Iris pigment epithelial cell (primary cell): ENCODE data around the gene SLC10A7.
A peak's percentile ranks its signal among the peaks of the same experiment; 100 is the strongest.

ENCODE experiments used
- DNase-seq: peaks from one replicate; pipeline ENCODE4 v3.0.0-alpha.2; 2011; ENCODE audit warnings: low read depth

Gene SLC10A7

DNA sequence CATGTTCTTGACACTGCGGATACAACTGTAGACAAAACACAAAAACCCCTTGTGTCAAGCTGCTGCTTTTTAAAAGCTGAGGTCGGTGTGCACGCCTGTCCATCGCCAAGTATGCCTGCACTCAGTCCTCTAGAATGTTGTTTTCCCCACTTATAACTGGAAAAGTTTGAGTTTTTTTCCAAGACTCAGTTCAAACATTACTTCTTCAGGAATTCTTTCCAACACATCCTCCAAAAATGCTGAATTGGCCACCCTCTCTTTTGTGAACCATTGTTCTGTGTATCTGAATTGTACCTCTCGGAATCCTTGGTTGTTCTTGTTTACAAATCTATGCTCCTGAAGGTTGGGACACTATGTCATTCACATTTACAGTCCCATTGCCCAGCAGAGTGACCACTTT, 212.8 kb downstream of the SLC10A7 start:
- no peak for DNase-seq

DNA sequence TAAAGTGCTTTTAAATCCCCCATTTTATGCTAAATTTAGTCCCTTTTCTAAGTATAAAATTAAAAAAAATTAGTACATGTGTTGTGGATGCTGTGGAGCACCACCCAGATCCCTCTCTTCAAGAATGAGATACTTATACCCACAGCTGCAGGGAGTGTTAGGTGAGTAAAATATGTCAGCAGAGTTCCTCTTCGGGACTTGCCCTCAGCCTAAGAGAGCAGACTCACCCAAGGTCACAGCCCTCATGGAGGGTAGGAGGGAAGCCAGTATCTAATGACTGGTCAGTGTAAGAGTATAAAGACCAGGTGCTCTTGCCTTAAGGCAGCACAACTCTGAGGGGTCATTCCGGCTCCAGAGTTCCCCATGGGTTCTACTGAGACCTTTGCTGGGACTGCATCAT, 218.9 kb downstream of the SLC10A7 start:
- DNase-seq: no peak

DNA sequence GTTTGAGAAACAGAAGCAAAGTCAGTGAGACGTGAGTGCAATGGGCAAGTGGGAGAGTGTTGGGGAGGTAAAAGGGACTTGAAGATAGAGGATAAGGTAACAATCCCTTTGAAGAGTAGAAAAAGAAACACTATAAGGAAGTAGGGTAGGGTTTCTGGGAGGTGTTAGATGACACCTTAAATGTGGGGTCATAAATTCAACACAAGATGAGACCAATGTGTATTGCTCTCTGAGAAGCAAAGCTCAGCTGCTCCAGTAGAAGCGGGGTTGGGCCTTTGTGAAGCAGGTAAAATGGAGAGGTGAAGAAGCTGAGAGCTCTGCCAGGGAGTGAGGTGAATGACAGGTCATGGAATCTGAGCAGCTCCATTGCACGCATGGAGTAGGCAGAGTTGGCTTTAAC, 222.1 kb downstream of the SLC10A7 start:
- no peak for DNase-seq

DNA sequence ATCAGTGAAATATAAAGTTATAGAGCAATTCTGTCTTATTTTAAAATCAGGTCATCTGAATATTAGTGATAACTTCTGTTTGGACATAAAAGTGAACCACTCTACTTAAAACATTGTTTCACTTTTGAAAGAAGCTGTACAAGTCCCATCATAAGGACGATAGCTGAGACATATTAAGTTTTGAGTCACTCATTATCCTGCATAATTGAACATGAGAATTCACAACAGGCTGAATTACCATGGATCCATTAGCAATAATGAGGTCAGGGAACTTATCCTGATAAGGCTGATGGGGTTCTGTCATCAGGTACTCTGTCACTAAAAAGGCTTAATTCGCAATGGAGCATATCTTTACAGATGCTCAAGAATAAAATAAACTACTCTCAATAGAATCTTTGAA, 227.0 kb downstream of the SLC10A7 start:
- no peak for DNase-seq

DNA sequence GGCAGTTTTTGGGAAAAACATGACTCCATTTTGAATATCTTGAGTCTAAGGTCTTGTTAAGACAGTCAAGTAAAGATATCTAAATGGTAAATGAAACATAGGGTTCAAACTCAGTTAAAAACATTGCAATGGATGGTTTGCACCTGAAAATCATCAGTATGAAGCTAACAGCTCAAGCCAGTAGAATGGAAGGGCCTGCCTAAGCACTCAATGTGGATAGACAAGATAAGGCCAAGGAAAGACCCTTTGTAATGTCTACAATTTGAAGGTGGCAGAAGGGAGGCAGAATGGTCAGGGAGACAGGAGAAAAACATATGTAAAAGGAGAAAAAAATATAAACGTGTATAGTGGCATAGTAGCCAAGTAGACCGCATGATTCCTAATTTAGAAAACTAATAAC, 229.2 kb downstream of the SLC10A7 start:
- no peak for DNase-seq

DNA sequence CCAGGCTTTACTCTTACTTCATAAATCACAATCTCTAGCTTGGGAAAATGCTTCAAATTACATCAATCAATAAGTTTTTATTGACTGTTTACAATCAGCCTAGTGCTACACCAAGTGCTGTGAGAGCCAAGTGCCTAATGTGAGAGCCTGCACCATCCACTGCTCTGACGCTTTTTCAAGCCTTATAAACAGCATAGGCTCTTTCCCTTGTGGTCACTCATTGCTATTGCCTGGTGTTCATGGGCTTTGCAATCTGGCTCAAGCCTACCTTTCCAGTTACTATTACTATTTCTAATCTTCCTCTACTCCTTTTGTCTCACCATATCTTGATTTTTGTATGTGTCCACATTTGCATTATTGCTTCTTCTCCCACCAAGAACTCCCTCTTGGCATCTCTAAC, 230.4 kb downstream of the SLC10A7 start:
- DNase-seq: no peak

DNA sequence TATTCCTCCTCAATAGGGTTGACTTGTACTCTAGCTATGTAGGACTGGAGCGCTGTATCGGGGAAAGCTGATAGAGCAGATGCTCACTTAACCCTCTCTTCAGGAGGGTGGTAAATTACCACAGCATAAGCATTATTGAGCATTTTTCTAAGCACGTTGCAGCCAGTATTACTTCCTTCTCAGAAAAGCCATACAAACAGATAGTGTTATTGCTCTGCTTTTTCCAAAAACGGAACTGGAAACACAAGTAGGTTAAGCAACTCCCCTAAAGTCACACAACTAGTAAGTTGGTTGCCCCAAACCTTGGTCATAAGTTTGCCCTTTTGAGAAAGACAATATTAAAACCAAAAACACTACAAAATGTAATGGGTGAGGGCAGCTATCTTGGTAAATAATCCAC, 233.5 kb downstream of the SLC10A7 start:
- DNase-seq: no peak

DNA sequence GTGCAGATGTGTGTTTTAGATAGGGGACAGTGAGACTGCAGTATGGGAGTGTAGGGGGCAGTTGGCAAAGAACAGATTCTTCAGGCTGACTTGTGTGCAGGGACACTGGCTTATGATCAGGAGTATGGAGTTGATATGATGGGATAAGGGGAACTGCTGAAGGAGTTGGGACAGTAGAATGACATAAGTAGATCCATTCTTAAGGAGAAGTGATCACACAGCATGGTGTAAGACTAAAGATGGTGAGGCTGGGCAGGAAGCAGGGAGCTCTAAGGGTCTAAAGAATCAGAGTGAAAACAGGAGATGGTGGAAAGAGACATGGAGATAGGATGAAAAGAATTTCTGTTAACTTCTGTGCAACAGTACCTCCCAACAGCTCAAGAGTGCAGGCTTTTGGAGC, 236.7 kb downstream of the SLC10A7 start:
- no peak for DNase-seq

DNA sequence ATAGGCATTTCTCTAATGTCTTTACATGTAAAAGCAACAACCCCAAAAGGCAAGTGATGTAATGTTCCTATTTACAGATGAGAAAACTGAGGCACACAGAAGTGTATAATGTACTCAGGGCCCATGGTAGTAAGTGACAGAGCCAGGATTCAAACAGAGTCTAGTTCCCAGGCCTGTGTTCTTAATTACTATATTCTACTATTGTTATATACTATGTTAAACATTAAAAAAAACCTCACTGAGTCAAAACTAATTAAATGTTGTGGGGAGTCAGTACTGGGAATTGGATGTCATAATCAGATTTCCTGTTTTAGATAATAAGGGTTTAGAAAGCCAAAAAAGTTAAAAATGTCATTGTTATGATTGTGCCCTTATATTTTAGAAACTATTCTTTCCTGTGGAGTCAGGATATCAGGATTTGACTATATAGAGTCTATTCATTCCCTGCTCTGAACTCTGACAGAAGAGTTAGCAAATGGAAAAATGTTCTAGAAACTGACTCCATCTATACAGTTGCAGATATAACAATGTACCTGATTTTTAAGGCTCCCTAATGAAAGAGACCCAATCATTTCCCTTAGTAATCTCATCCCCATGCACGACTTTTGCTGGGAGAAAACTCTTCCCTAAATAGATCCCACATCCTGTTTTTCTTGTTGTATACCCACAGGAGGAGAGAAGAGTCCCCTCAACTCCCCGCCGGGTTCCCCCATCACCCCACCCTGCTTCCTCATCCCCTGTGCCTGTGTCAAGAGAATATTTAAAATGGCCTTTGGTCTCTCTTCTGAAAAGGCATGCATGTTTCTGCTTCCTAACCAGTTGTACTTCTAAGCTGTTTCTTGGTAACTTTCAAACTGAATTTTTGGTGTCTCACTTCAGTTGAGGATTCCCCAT, 237.7 kb downstream of the SLC10A7 start:
- DNase-seq: no peak

DNA sequence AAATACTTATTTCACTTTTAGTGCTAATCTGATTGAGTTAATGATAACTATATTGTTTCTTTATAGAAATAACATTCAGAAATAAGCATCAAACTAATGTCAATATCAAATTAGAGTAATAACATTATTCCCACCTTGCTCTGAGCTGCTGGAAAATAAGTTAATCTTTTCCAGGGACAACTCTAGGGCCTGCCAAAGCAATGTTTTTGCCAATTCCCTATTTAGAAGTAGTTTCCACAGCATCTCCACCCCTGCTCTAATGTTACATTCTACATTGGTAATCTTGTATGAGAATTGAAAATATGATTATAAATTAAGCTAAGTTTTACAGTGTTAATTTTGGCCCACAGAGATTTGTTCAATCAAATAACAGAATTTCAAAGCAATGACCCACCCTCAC, 239.1 kb downstream of the SLC10A7 start:
- no peak for DNase-seq

DNA sequence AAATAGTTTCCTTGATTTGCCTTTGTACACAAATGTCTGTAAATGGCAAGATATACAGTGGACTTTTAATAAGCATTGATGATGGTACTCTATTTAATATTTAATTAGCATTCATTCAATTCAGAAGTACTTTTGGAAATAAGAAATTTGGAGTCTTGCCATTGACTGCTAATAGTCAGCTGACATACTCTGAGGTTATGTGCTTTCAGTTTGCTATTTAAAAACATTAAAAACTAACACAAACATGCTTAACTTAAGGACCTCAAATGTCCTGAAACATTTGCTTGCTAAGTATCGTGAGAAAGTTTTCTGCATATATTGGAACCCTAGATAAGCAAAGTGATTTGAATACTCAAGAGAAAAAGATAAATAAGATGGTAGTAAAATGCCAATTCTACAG, 242.8 kb downstream of the SLC10A7 start:
- peak; percentile 27 for DNase-seq

DNA sequence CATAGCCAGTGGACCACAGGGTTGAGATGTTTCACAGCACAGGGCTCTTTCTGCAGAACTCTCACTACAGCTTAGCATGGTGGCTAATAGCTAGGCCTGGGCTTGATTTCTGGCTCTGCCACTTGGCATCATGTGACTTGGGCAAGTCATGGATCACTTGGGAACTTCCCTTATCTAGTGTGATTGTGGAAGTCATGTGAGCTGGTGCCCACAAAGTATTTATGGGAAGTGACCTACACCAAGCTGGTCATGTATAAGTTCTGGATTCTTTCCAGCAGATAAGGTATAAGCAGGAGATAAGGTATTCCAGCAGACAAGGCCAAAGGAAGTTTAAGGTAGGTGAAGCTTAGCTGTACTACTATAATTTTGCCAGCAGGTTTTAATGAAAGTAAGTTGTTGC, 246.4 kb downstream of the SLC10A7 start:
- DNase-seq: no peak

DNA sequence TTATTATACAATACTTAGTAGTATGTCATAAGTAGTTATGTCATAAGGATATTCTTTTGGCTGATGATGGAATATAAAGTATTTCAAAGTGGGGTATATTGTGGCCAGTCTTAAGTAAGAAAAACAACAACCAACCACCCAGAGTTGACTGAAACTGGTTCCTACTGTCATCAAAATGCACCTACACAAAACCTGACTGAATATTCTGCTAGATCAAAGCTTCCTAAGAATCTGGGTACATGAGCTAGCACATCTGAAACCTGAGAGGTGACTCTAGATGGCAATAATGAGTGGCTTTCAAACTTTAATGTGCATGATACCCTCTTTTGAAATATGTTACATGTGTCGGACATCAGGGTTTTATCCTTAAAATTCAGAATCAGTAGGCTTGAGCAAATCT, 247.0 kb downstream of the SLC10A7 start:
- no peak for DNase-seq

DNA sequence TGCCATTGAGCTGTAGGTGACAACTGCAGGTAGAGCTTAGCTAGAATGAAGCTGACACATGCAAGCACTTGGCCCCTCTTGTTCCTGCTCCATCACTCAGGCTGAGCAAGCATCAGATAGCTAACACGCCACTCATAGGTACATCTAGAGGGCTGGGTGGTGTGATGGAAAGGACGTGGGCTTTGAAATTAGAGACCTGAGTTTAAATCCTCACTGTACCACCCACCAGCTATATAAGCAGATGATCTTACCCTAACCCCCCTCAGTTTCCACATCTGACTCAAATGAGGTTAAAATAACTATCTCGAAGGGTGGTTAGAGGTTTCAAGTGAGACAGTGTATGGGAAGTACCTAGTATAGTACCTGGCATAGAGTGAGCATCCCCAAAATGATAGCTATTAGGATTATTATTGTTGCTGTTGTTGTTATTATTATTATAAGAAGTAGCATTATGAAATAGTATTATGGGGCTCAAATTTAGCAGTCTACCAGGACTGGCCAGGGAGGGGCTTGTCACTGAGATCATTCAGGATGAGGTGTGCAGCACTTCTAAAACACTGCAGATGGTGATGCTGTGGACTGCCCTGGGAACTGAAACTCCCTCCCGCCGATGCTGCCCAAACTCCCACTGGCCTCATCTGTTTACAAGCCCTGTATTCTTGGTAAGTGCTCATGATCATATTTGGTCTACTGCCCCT, 248.4 kb downstream of the SLC10A7 start:
- no peak for DNase-seq

DNA sequence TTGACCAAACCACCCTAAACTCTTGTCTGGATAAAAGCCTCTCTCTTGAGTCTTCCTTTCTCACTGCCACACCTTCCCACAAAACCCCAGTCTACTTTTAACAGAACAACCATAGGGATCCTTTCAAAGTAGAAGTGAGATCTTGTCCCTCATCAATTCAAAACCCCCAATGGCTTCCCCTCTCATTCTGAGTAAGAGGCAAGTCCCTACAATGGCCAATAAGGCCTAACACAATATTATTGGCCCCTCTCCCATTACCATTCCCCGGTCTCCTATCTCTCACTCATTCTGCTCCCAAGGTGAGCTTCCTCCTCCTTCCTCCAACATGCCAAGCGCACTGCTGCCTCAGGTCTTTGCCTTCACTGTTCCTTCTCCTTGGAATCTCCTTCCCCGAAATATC, 250.3 kb downstream of the SLC10A7 start:
- DNase-seq: no peak

DNA sequence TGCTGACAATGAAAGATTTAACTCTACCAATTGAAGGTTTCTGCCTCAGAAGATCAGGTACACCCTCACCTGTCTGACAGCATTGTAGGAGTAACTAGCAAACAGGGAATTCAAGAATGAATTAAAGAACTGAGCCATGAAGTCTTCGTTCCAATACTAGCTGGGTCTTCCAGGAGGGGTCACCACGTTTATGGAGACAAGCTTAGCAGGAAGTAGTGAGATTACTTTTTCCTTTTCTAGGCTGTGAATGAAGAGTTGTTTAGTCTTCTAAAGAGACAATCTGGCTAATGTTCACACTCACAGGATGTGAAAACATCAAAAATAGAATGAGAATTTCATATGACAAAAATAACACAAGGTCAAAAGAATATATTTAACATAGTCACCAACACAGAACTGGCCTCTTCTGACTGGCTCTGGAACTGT, 252.5 kb downstream of the SLC10A7 start:
- no peak for DNase-seq

DNA sequence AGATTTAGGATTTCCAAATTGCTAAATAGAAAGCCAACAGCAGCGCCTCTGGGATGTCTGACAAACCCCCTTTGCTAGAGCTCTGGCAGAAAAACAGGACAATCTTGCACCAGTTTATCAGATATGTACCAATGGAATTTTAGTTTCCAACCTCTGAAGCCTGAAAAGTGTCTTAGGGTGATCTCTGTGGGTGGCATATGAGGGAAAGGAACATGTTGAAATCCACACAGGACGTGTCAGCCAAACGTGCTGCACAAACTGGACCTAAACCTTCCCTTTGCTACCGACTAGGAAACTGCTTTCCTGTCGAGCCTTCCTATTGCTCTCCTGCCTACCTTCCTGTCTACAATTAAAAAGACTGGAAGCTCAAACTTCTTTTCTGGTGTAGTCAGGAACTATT, 253.9 kb downstream of the SLC10A7 start:
- DNase-seq: no peak

DNA sequence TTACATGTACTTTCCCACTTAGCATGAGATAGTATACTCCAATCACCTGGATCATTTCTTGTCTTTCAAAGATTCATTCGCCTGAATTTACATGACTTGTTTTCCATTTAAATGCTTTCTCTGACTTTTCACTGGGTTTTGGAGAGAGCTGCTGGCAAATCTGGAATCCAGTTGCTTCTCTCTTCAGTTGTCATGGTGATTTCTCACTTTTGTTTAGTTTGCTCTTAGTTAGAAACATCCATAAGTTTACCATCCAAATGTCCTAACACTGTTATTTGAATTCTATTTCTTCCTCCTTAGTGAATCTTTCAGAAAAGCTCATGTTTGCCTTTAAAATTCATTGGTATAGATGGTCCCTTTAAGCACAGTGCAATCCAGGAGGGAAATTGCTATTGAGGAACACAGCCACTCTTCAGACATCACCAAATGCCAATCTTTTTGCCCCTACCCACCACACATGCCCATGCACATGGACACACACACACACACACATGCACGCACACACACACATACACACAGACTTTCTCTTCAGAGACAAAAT, 255.7 kb downstream of the SLC10A7 start:
- no peak for DNase-seq

DNA sequence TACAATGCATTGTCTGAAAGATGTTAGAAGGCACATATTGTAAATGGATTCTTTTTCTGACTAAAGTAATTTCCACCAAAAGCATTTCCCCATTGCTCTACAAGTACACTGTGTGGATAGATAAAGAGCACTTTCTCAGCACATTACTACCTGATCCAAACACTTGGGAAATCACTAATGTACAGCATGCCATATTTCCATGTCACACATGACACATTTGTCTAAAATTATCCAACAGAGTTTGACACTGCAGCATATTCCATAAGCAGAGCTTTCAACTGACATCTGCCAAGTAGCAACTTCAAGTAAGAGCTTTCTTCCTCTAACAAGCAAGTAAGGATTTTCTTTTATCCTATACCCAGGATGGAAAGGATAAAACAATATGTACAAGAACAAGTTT, 257.9 kb downstream of the SLC10A7 start:
- no peak for DNase-seq

DNA sequence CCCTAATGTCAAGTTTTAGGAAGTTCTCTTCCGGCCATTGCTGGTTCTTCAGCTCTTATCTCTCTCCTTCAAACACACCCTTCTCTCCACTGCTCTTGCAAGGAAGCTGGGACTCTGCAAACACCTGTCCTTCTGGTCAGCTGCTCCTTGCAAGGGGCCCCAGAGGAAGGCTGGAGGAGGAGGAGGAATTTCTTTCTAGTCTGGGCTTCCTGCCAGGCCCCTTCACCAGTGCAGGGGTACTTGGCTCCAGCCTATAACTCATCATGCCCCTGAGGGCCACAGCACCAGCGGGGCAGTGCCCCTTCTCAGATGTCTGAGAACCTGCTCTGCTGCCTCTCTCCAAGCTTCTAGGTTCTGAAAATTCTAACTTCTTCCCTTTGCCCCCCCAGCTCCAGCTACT, 260.7 kb downstream of the SLC10A7 start:
- no peak for DNase-seq

DNA sequence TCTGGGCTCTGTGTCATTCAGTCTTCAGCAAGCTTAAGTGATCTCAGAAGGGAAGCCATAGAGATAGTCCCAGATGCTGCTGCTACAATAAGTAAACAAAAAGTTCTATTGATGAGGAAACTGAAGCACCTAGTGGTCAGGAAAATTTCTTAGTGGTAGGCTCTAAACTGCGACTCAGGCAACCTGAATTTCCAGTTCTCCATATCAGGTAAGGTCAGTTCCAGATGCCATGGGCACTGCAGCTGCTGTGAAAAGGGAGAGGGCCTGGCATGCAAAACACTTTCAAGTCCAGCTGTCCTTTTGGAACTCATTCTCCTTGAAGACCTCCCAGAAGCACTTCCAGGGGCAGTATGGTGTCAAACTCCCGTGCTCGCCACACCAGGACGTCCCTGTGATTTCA, 261.2 kb downstream of the SLC10A7 start:
- DNase-seq: no peak

DNA sequence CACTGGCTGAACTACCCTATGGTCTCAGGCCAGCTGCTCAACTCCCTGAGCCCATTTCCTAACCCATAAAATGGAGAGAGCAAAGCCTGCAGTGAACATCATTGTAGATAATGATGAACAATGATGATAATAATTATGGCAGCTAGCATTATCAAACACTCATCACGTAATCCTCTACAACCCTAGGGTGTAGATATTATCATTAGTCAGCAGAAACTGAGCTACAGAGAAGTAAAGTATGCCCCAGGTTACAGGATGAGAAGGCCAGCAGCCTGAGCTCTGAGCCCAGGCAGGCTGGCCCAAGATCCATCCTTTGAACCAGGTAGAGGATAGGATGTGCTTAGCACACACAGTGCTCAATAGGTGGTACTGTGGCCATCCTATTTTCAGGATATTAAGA, 264.2 kb downstream of the SLC10A7 start:
- no peak for DNase-seq

DNA sequence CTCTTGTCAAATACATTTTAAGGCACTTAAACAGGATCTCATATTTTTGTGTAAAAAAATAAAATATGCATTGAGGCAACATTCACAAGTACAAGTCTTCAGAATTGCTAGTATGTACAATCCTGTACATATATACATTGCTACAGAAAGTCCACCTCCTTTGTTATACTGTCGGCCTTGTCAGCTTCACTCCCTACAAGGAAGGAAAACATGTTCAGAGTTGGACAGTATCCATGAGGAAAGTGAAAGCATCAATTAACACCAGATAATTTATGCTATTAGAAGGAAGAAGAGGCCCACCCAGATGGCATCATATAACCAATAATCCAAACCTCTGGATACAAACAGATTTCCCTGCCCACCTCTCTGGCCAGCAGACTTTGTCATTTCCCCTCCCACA, 265.4 kb downstream of the SLC10A7 start:
- no peak for DNase-seq
